Activated naive CD8-positive, alpha-beta T cell treated with anti-CD3 and anti-CD28 coated beads, Interleukin-2, amount 10 ng/mL, durations not matched to agents 7 days and 5 days (primary cell): ENCODE results near the gene MRPL10. TPM values are rescaled to one million over a fixed set of nuclear protein-coding genes. Genes with fewer than 3 reads are reported as not detected.

Experiments
- ATAC-seq: fragments of 150-1000 bp; cut with Tn5 transposase; one replicate; pipeline ENCODE4 v1.10.0; 2021; ENCODE audit warnings: low read depth, moderate library complexity
- POLR2A ChIA-PET: fragments of 350-600 bp; sonication (Branson Sonifier 250); formaldehyde crosslinking; loops from one replicate; lab custom pipeline; 2021; ENCODE audit warnings: antibody characterized with exemption; lab: Charles Lee
- DNase-seq: peaks from one replicate; pipeline ENCODE4 v3.0.0; 2021
- H3K27ac Mint-ChIP-seq: one replicate; pipeline ENCODE4 v1.8.0; 2022; ENCODE audit warnings: mild to moderate bottlenecking, mixed read lengths
- H3K27me3 Mint-ChIP-seq: one replicate; pipeline ENCODE4 v1.8.0; 2022; ENCODE audit warnings: mild to moderate bottlenecking, moderate library complexity, mixed read lengths
- H3K36me3 Mint-ChIP-seq: one replicate; pipeline ENCODE4 v1.8.0; 2021; ENCODE audit warnings: mild to moderate bottlenecking, mixed read lengths
- H3K4me1 Mint-ChIP-seq: one replicate; pipeline ENCODE4 v1.8.0; 2021; ENCODE audit warnings: mixed read lengths
- H3K4me3 Mint-ChIP-seq: one replicate; pipeline ENCODE4 v1.8.0; 2022; ENCODE audit warnings: mild to moderate bottlenecking, moderate library complexity, mixed read lengths
- H3K9me3 Mint-ChIP-seq: one replicate; pipeline ENCODE4 v1.8.0; 2021; ENCODE audit warnings: mixed read lengths
- total RNA-seq, 2 experiments: library from RNA; stranded (reverse); gene quantifications; one replicate each; pipeline ENCODE4 v1.2.3, GENCODE V29; 2021

The MRPL10 gene
- total RNA-seq, 2 experiments from 2014 or later = 49.7 to 50.3 TPM

- peaks cover 25% of the 10 kb centered on the region for H3K4me1 Mint-ChIP-seq
- DNase-seq (peak; percentile 96), ATAC-seq (peak; percentile 84)
- peak within 1 kb of the TSS; percentile 95 for H3K27ac Mint-ChIP-seq
- H3K36me3 Mint-ChIP-seq = peaks cover 2% of the 10 kb centered on the region
- POLR2A ChIA-PET = interaction anchor here (0.9 to 3.3 kb wide), 7 partner anchors 9 to 177 kb away, joined by 3 to 31 read pairs (median 6); partner anchors contain the start of genes CDK5RAP3, LRRC46, MRPL10 and SP2
- H3K9me3 Mint-ChIP-seq = no peaks in the 10 kb centered on the region
- peak within 1 kb of the TSS; percentile 100 for H3K4me3 Mint-ChIP-seq
- peaks cover 11% of the 10 kb centered on the region for H3K27me3 Mint-ChIP-seq
These were observed 9.6 kb upstream of the MRPL10 start, which contains the start of gene SCRN2 for GRCh38 chr17:47840742-47841487. Gene SCRN2 (minus strand): TSS chr17:47841273. CDS start chr17:47840843, 430 bp downstream.

- Mint-ChIP-seq H3K4me3 (peak overlapping the region; percentile 100), H3K9me3 (no peaks in the 10 kb centered on the region), H3K27ac (peak overlapping the region; percentile 68), H3K27me3 (peaks cover 3% of the 10 kb centered on the region), H3K36me3 (peaks cover 2% of the 10 kb centered on the region), H3K4me1 (peaks cover 33% of the 10 kb centered on the region)
- DNase-seq (no peak), ATAC-seq (no peak)
- POLR2A ChIA-PET = interaction anchor here (0.9 to 3.3 kb wide), 6 partner anchors 9 to 131 kb away, joined by 4 to 31 read pairs (median 11); partner anchors contain the start of genes CDK5RAP3, LRRC46, MRPL10 and SP2
These were observed 8.8 kb upstream of the MRPL10 start for GRCh38 chr17:47840001-47840741.

- H3K27ac Mint-ChIP-seq = no peak overlapping the region
- H3K27me3 Mint-ChIP-seq = no peaks in the 10 kb centered on the region
- H3K4me3 Mint-ChIP-seq = no peak overlapping the region
- ATAC-seq (no peak), DNase-seq (no peak)
- POLR2A ChIA-PET = interaction anchor here (1.5 kb wide), 1 partner anchor 8 kb away, joined by 4 read pairs; the partner anchor contains the start of genes LRRC46 and MRPL10
- no peaks in the 10 kb centered on the region for H3K9me3 Mint-ChIP-seq
- H3K4me1 Mint-ChIP-seq = peaks cover 43% of the 10 kb centered on the region
- H3K36me3 Mint-ChIP-seq = peaks cover 3% of the 10 kb centered on the region
These were observed 7.7 kb upstream of the MRPL10 start for GRCh38 chr17:47839071-47839470.

- peaks cover 3% of the 10 kb centered on the region for H3K36me3 Mint-ChIP-seq
- H3K4me1 Mint-ChIP-seq = peaks cover 45% of the 10 kb centered on the region
- POLR2A ChIA-PET = no interaction called here
- H3K27ac Mint-ChIP-seq = no peak overlapping the region
- ATAC-seq (no peak), DNase-seq (no peak)
- H3K9me3 Mint-ChIP-seq = no peaks in the 10 kb centered on the region
- H3K4me3 Mint-ChIP-seq = no peak overlapping the region
- H3K27me3 Mint-ChIP-seq = no peaks in the 10 kb centered on the region
These were observed 7.3 kb upstream of the MRPL10 start for GRCh38 chr17:47838636-47839035.

- Mint-ChIP-seq H3K9me3 (no peaks in the 10 kb centered on the region), H3K4me1 (peaks cover 40% of the 10 kb centered on the region), H3K27ac (peak overlapping the region; percentile 28), H3K4me3 (no peak overlapping the region), H3K27me3 (no peaks in the 10 kb centered on the region), H3K36me3 (peaks cover 3% of the 10 kb centered on the region)
- ATAC-seq = no peak
- DNase-seq = no peak
- POLR2A ChIA-PET = interaction anchor here (1.9 to 2.3 kb wide), 2 partner anchors 58 to 180 kb away, joined by 6 to 7 read pairs; partner anchors contain the start of gene SP2
These were observed 6.2 kb upstream of the MRPL10 start for GRCh38 chr17:47837401-47838039.

GRCh38 chr17:47836601-47837000 lies 5.3 kb upstream of the MRPL10 start:
- Mint-ChIP-seq H3K4me1 (peaks cover 38% of the 10 kb centered on the region), H3K9me3 (no peaks in the 10 kb centered on the region)

GRCh38 chr17:47834756-47835155 lies 3.4 kb upstream of the MRPL10 start:
- no peak overlapping the region for H3K27ac Mint-ChIP-seq
- no peak for ATAC-seq
- POLR2A ChIA-PET = interaction anchor here (2.3 kb wide), 1 partner anchor 61 kb away, joined by 7 read pairs; the partner anchor contains the start of gene SP2
- no peaks in the 10 kb centered on the region for H3K27me3 Mint-ChIP-seq
- no peak overlapping the region for H3K4me3 Mint-ChIP-seq
- no peaks in the 10 kb centered on the region for H3K9me3 Mint-ChIP-seq
- no peak for DNase-seq
- peaks cover 1% of the 10 kb centered on the region for H3K36me3 Mint-ChIP-seq
- peaks cover 36% of the 10 kb centered on the region for H3K4me1 Mint-ChIP-seq

More at GRCh38 chr17:47836601-47837000, 5.3 kb upstream of the MRPL10 start:
- Mint-ChIP-seq H3K4me3 (no peak overlapping the region), H3K36me3 (peaks cover 3% of the 10 kb centered on the region), H3K27ac (no peak overlapping the region), H3K27me3 (no peaks in the 10 kb centered on the region)
- DNase-seq = no peak
- no peak for ATAC-seq
- POLR2A ChIA-PET = interaction anchor here (1.0 to 2.3 kb wide), 3 partner anchors 59 to 187 kb away, joined by 4 to 7 read pairs (median 6); partner anchors contain the start of genes KPNB1 and SP2

GRCh38 chr17:47831934-47832327 lies 590 bp upstream of the MRPL10 start:
- ATAC-seq (no peak), DNase-seq (no peak)
- Mint-ChIP-seq H3K27ac (peak overlapping the region; percentile 95), H3K4me1 (peaks cover 38% of the 10 kb centered on the region), H3K36me3 (peaks cover 1% of the 10 kb centered on the region), H3K9me3 (no peaks in the 10 kb centered on the region), H3K27me3 (no peaks in the 10 kb centered on the region), H3K4me3 (peak overlapping the region; percentile 97)
- POLR2A ChIA-PET = interaction anchor here (0.6 to 1.7 kb wide), 14 partner anchors 8 to 217 kb away, joined by 3 to 19 read pairs (median 4); partner anchors contain the start of genes KPNB1, OSBPL7, PNPO and SCRN2

- Mint-ChIP-seq H3K4me1 (peaks cover 34% of the 10 kb centered on the region), H3K9me3 (no peaks in the 10 kb centered on the region), H3K36me3 (peaks cover 8% of the 10 kb centered on the region), H3K27ac (peak overlapping the region; percentile 95), H3K27me3 (no peaks in the 10 kb centered on the region), H3K4me3 (peak overlapping the region; percentile 97)
- DNase-seq = no peak
- POLR2A ChIA-PET = interaction anchor here (1.0 to 1.6 kb wide), 3 partner anchors 9 to 183 kb away, joined by 4 to 19 read pairs (median 5); partner anchors contain the start of genes OSBPL7 and SCRN2
- ATAC-seq = no peak
These were observed 842 bp downstream of the MRPL10 start for GRCh38 chr17:47830396-47831002.

- DNase-seq (no peak), ATAC-seq (no peak)
- POLR2A ChIA-PET = interaction anchor here (1.0 kb wide), 1 partner anchor 11 kb away, joined by 4 read pairs; the partner anchor contains the start of gene SCRN2
- Mint-ChIP-seq H3K27me3 (no peaks in the 10 kb centered on the region), H3K4me3 (peak overlapping the region; percentile 97), H3K27ac (peak overlapping the region; percentile 74), H3K4me1 (peaks cover 27% of the 10 kb centered on the region), H3K36me3 (peaks cover 11% of the 10 kb centered on the region), H3K9me3 (no peaks in the 10 kb centered on the region)
These were observed 1.5 kb downstream of the MRPL10 start for GRCh38 chr17:47829870-47830269.

- DNase-seq = no peak
- POLR2A ChIA-PET = interaction anchor here (1.4 kb wide), 1 partner anchor 81 kb away, joined by 3 read pairs; no protein-coding TSS in a partner anchor
- Mint-ChIP-seq H3K36me3 (peaks cover 16% of the 10 kb centered on the region), H3K9me3 (no peaks in the 10 kb centered on the region), H3K4me3 (no peak overlapping the region), H3K27me3 (no peaks in the 10 kb centered on the region), H3K4me1 (peaks cover 15% of the 10 kb centered on the region), H3K27ac (no peak overlapping the region)
- no peak for ATAC-seq
These were observed 7.8 kb downstream of the MRPL10 start for GRCh38 chr17:47823519-47823918.

GRCh38 chr17:47822785-47823184 lies 8.6 kb downstream of the MRPL10 start:
- no peak for ATAC-seq
- Mint-ChIP-seq H3K4me3 (peak overlapping the region; percentile 28), H3K36me3 (peaks cover 16% of the 10 kb centered on the region), H3K9me3 (no peaks in the 10 kb centered on the region), H3K27me3 (no peaks in the 10 kb centered on the region), H3K27ac (peak overlapping the region; percentile 92), H3K4me1 (peaks cover 15% of the 10 kb centered on the region)
- POLR2A ChIA-PET = interaction anchor here (1.4 to 3.3 kb wide), 2 partner anchors 8 to 82 kb away, joined by 3 to 19 read pairs; partner anchors contain the start of genes LRRC46 and MRPL10
- DNase-seq = no peak
